ENCODE results near the gene LNX1. TPM values are rescaled to one million over a fixed set of nuclear protein-coding genes. Genes with fewer than 3 reads are reported as not detected.

Gene LNX1
- polyA plus RNA-seq, 3 donors, result 0.09 to 0.13 TPM; not detected in 1

DNA sequence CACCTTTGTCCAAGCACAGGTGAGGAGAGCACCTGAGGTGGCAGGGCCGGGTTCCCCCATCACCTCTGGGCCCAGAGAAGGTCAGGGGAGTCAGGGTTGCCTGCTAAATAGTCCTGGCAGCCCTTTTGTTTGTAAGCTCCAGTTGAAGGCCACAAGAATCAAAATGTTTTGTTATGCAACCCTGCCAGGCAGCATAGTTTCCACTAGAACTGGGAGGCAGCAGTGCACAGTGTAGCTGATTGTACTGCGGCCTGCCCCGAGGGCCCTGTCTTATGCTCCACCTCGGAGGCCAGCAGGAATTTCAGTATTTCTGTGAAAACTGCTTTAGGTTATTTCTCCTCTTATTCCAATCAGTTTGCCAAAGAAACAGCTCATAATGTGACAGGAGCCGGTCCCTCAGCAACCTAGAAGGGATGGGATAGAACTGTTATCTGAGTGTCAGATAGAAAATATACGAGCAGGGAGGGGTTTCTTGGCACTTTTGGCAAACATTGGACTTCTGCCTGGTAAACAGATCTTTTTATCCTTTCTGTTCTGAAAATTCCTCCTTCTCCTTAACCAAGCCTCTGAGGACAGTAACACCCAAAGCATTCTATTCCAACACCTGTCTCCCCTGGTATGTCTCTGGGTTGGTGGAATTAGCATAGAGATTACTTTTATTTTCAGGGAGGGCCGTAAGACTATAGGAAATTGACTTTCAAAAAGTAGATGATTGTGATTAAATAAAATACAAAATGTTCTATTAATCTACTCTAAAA, 93.6 kb downstream of the LNX1 start:
- no peak for DNase-seq
- Histone ChIP-seq H3K36me3 (replicated peaks in 1 of 2; ENCODE audit: control insufficient read depth in 1 of 2, insufficient read depth in 2 of 2, low read length in 2 of 2) (no peaks in the 10 kb centered on the region), H3K4me1 (ENCODE audit: control insufficient read depth in 1 of 2, insufficient read depth in 2 of 2, low read length in 2 of 2) (no peaks in the 10 kb centered on the region), H3K79me2 (ENCODE audit: insufficient read depth, low read length) (no peaks in the 10 kb centered on the region), H4K20me1 (ENCODE audit: insufficient read depth, low read length) (no peaks in the 10 kb centered on the region), H2AFZ (ENCODE audit: insufficient read depth, low read depth, low read length, poor library complexity, severe bottlenecking) (no peak overlapping the region), H3K4me3 (replicated peaks in 1 of 3; ENCODE audit: low read depth in 2 of 3, low read length in 3 of 3) (no peak overlapping the region), H3K27me3 (ENCODE audit: control insufficient read depth in 2 of 2, insufficient read depth in 2 of 2, low read length in 2 of 2) (no peaks in the 10 kb centered on the region), H3K4me2 (replicated peaks; ENCODE audit: extremely low read depth, low read length, poor library complexity, severe bottlenecking) (no peak overlapping the region), H3K9me3 (replicated peaks in 1 of 2; ENCODE audit: control insufficient read depth in 1 of 2, insufficient read depth in 1 of 2, low read length in 2 of 2) (no peaks in the 10 kb centered on the region), H3K9ac (ENCODE audit: insufficient read depth, low read length, poor library complexity, severe bottlenecking) (no peak overlapping the region), H3K27ac (ENCODE audit: low read depth in 1 of 2, low read length in 2 of 2) (no peak overlapping the region)
- intact Hi-C loops (cut with micrococcal nuclease), result loop anchor here in 1 of 2 donors (10.0 kb wide), 1 partner anchor 737 kb away; no protein-coding TSS in a partner anchor
- Mint-ChIP-seq H3K27ac (no peak overlapping the region), H3K36me3 (no peaks in the 10 kb centered on the region), H3K4me3 (no peak overlapping the region), H3K9me3 (peaks cover 0 to 3% (median 0%) of the 10 kb centered on the region in 7 donors), H3K27me3 (ENCODE audit: low read depth in 3 of 3) (peaks cover 0 to 1% (median under 1%) of the 10 kb centered on the region in 3 donors), H3K4me1 (no peaks in the 10 kb centered on the region)
- TF ChIP-seq, protein P1, sequence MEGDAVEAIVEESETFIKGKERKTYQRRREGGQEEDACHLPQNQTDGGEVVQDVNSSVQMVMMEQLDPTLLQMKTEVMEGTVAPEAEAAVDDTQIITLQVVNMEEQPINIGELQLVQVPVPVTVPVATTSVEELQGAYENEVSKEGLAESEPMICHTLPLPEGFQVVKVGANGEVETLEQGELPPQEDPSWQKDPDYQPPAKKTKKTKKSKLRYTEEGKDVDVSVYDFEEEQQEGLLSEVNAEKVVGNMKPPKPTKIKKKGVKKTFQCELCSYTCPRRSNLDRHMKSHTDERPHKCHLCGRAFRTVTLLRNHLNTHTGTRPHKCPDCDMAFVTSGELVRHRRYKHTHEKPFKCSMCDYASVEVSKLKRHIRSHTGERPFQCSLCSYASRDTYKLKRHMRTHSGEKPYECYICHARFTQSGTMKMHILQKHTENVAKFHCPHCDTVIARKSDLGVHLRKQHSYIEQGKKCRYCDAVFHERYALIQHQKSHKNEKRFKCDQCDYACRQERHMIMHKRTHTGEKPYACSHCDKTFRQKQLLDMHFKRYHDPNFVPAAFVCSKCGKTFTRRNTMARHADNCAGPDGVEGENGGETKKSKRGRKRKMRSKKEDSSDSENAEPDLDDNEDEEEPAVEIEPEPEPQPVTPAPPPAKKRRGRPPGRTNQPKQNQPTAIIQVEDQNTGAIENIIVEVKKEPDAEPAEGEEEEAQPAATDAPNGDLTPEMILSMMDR (IDR thresholded peaks at IDR 0.05), result no peak
- 85% methylated on average over 2 of the region's 7 CpGs for WGBS (ENCODE audit: insufficient coverage)

DNA sequence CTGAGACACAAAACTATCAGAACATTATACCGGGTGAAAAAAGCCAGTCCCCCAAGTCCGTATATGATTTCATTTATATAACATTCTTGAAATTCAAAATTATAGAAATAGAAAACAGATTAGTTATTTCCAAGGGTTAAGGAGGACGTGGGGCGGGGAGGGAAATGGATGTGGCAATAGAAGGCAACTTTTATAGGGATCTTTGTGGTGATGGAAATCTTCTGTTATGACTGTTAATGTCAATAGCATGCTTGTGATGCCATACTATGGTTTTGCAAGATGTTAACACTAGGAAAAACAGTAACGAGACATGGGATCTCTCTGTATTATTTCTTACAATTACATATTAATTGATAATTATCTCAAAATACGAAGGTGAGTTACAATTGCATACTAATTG, 96.4 kb downstream of the LNX1 start:
- peaks cover 0 to 7% (median 0%) of the 10 kb centered on the region in 7 donors for H3K9me3 Mint-ChIP-seq
- H2AFZ ChIP-seq (ENCODE audit: insufficient read depth, low read depth, low read length, poor library complexity, severe bottlenecking), result no peak overlapping the region
- TF ChIP-seq, protein P1 (IDR thresholded peaks at IDR 0.05), result no peak
- no peak for DNase-seq
- no peak overlapping the region for H3K9ac ChIP-seq (ENCODE audit: insufficient read depth, low read length, poor library complexity, severe bottlenecking)
- H3K4me2 ChIP-seq (replicated peaks; ENCODE audit: extremely low read depth, low read length, poor library complexity, severe bottlenecking), result no peak overlapping the region
- no peaks in the 10 kb centered on the region for H3K79me2 ChIP-seq (ENCODE audit: insufficient read depth, low read length)
- no peak overlapping the region for H3K4me3 ChIP-seq (replicated peaks in 1 of 3; ENCODE audit: low read depth in 2 of 3, low read length in 3 of 3)
- WGBS (ENCODE audit: insufficient coverage), result 80% methylated on average over 2 of the region's 6 CpGs
- no peaks in the 10 kb centered on the region for H3K9me3 ChIP-seq (replicated peaks in 1 of 2; ENCODE audit: control insufficient read depth in 1 of 2, insufficient read depth in 1 of 2, low read length in 2 of 2)
- peaks cover 0 to 3% (median 2%) of the 10 kb centered on the region in 3 donors for H3K27me3 Mint-ChIP-seq (ENCODE audit: low read depth in 3 of 3)
- no peaks in the 10 kb centered on the region for H3K4me1 ChIP-seq (ENCODE audit: control insufficient read depth in 1 of 2, insufficient read depth in 2 of 2, low read length in 2 of 2)
- H4K20me1 ChIP-seq (ENCODE audit: insufficient read depth, low read length), result no peaks in the 10 kb centered on the region
- intact Hi-C loops (cut with micrococcal nuclease), result loop anchor here in 1 of 2 donors (10.0 kb wide), 1 partner anchor 740 kb away; no protein-coding TSS in a partner anchor
- H3K4me3 Mint-ChIP-seq, result no peak overlapping the region
- H3K4me1 Mint-ChIP-seq, result no peaks in the 10 kb centered on the region
- no peaks in the 10 kb centered on the region for H3K36me3 Mint-ChIP-seq
- H3K27ac Mint-ChIP-seq, result no peak overlapping the region
- no peaks in the 10 kb centered on the region for H3K27me3 ChIP-seq (ENCODE audit: control insufficient read depth in 2 of 2, insufficient read depth in 2 of 2, low read length in 2 of 2)
- no peak overlapping the region for H3K27ac ChIP-seq (ENCODE audit: low read depth in 1 of 2, low read length in 2 of 2)
- H3K36me3 ChIP-seq (replicated peaks in 1 of 2; ENCODE audit: control insufficient read depth in 1 of 2, insufficient read depth in 2 of 2, low read length in 2 of 2), result no peaks in the 10 kb centered on the region

All from CD14-positive monocyte (primary cell).